H1 (cell line): ENCODE measurements around the gene CNGB1. TPM values are rescaled to one million over a fixed set of nuclear protein-coding genes. Genes with fewer than 3 reads are reported as not detected.

Experiments
- KDM5A ChIP-seq: fragments of 200-600 bp; IDR thresholded peaks from 2 replicates; pipeline ENCODE4 v1.7.1; 2012; ENCODE audit warnings: mild to moderate bottlenecking, low read length, inconsistent platforms, mixed read lengths
- NRF1 ChIP-seq: IDR thresholded peaks from 2 replicates; pipeline ENCODE4 v1.6.1; 2011; ENCODE audit warnings: mild to moderate bottlenecking, low read depth, low read length, improper control_type of control experiment
- SAP30 ChIP-seq: fragments of 300-600 bp; sonication (generic); IDR thresholded peaks from 2 replicates; pipeline ENCODE4 v1.7.1; 2012; ENCODE audit warnings: low read length, moderate library complexity, mild to moderate bottlenecking, inconsistent platforms; ENCODE audit not compliant: insufficient read depth, insufficient replicate concordance
- TBP ChIP-seq: IDR thresholded peaks from 2 replicates; pipeline ENCODE4 v1.6.1; 2011; ENCODE audit warnings: low read depth, low read length, improper control_type of control experiment
- polyA plus RNA-seq, 7 experiments: library from polyadenylated mRNA; depleted of rRNA in 3 of 7; stranded (reverse) in 5 of 7; unstranded in 2 of 7; fragments of >200 nt in 5 of 7; fragments of 200-250 nt in 2 of 7; gene quantifications; 1 replicate in 5 of 7; 2 replicates in 1 of 7; 4 replicates in 1 of 7; pipeline versions ENCODE4 v1.2.1 to v1.2.3, GENCODE V29; 2011 to 2013; ENCODE audit warnings: missing spikeins in 2 of 7, mixed read lengths in 2 of 7
- total RNA-seq: library from RNA; stranded (reverse); fragmentation: NEBNext Ultra II Directional; extraction: Animal tissue kit (Norgen Biotek cat#: 25700); gene quantifications from 2 replicates; pipeline ENCODE4 v1.2.1, GENCODE V29; 2021
- TF ChIP-seq, protein P1 (sequence below): fragments of 300-600 bp; sonication (generic); IDR thresholded peaks from 2 replicates; pipeline ENCODE4 v1.7.1; 2012; ENCODE audit warnings: low read length, moderate library complexity, mild to moderate bottlenecking, inconsistent platforms; ENCODE audit not compliant: insufficient replicate concordance
- TF ChIP-seq, protein P2 (sequence below): IDR thresholded peaks from 2 replicates; pipeline ENCODE4 v1.6.1; 2012; ENCODE audit warnings: inconsistent platforms
- TF ChIP-seq, protein P3 (sequence below): IDR thresholded peaks from 2 replicates; pipeline ENCODE4 v1.6.1; 2012; ENCODE audit warnings: low read length, inconsistent platforms

Gene CNGB1
- total and polyA plus RNA-seq, 2 of the 8 experiments (the other 6 are each of a cell fraction or from before 2014, with no cell fraction given): not detected

DNA sequence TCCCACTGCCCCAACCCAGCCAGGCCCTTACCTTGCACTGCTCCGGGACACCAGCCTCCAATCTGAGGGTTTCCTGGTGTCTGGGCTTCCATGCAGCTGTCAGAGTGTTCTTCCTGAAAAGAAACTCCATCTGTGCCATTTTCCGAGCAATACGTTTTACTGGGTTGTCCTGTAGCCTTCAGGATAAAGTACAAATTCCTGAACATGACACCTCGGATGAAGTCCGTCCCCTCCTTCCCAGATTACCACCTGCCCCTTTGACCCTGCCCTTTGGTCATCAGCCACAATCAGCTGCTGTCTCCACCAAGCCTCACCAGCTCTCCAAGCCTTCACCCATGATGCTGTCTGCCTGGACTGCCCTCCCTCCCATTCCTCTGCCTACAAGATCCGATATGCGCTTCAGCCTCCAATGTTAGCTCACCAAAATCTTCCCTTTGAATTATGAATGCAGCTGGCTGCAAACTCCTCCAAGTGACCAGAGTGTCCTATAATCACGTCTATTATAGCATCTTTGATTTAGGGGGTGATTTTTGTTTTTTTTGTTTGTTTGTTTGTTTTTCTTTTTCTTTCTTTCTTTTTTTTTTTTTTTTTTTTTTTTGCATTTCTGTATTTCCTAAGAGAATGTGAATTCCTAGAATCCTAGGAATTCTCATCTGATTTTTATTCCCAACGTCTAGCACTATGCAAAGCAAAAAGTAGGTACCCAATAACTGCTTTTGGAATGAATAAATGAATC is 108.1 kb downstream of the CNGB1 start (continued):
- TF ChIP-seq, protein P1, sequence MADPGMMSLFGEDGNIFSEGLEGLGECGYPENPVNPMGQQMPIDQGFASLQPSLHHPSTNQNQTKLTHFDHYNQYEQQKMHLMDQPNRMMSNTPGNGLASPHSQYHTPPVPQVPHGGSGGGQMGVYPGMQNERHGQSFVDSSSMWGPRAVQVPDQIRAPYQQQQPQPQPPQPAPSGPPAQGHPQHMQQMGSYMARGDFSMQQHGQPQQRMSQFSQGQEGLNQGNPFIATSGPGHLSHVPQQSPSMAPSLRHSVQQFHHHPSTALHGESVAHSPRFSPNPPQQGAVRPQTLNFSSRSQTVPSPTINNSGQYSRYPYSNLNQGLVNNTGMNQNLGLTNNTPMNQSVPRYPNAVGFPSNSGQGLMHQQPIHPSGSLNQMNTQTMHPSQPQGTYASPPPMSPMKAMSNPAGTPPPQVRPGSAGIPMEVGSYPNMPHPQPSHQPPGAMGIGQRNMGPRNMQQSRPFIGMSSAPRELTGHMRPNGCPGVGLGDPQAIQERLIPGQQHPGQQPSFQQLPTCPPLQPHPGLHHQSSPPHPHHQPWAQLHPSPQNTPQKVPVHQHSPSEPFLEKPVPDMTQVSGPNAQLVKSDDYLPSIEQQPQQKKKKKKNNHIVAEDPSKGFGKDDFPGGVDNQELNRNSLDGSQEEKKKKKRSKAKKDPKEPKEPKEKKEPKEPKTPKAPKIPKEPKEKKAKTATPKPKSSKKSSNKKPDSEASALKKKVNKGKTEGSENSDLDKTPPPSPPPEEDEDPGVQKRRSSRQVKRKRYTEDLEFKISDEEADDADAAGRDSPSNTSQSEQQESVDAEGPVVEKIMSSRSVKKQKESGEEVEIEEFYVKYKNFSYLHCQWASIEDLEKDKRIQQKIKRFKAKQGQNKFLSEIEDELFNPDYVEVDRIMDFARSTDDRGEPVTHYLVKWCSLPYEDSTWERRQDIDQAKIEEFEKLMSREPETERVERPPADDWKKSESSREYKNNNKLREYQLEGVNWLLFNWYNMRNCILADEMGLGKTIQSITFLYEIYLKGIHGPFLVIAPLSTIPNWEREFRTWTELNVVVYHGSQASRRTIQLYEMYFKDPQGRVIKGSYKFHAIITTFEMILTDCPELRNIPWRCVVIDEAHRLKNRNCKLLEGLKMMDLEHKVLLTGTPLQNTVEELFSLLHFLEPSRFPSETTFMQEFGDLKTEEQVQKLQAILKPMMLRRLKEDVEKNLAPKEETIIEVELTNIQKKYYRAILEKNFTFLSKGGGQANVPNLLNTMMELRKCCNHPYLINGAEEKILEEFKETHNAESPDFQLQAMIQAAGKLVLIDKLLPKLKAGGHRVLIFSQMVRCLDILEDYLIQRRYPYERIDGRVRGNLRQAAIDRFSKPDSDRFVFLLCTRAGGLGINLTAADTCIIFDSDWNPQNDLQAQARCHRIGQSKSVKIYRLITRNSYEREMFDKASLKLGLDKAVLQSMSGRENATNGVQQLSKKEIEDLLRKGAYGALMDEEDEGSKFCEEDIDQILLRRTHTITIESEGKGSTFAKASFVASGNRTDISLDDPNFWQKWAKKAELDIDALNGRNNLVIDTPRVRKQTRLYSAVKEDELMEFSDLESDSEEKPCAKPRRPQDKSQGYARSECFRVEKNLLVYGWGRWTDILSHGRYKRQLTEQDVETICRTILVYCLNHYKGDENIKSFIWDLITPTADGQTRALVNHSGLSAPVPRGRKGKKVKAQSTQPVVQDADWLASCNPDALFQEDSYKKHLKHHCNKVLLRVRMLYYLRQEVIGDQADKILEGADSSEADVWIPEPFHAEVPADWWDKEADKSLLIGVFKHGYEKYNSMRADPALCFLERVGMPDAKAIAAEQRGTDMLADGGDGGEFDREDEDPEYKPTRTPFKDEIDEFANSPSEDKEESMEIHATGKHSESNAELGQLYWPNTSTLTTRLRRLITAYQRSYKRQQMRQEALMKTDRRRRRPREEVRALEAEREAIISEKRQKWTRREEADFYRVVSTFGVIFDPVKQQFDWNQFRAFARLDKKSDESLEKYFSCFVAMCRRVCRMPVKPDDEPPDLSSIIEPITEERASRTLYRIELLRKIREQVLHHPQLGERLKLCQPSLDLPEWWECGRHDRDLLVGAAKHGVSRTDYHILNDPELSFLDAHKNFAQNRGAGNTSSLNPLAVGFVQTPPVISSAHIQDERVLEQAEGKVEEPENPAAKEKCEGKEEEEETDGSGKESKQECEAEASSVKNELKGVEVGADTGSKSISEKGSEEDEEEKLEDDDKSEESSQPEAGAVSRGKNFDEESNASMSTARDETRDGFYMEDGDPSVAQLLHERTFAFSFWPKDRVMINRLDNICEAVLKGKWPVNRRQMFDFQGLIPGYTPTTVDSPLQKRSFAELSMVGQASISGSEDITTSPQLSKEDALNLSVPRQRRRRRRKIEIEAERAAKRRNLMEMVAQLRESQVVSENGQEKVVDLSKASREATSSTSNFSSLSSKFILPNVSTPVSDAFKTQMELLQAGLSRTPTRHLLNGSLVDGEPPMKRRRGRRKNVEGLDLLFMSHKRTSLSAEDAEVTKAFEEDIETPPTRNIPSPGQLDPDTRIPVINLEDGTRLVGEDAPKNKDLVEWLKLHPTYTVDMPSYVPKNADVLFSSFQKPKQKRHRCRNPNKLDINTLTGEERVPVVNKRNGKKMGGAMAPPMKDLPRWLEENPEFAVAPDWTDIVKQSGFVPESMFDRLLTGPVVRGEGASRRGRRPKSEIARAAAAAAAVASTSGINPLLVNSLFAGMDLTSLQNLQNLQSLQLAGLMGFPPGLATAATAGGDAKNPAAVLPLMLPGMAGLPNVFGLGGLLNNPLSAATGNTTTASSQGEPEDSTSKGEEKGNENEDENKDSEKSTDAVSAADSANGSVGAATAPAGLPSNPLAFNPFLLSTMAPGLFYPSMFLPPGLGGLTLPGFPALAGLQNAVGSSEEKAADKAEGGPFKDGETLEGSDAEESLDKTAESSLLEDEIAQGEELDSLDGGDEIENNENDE: no peak
- TF ChIP-seq SAP30 (no peak), TBP (no peak), KDM5A (no peak), NRF1 (no peak)
- TF ChIP-seq, protein P2, sequence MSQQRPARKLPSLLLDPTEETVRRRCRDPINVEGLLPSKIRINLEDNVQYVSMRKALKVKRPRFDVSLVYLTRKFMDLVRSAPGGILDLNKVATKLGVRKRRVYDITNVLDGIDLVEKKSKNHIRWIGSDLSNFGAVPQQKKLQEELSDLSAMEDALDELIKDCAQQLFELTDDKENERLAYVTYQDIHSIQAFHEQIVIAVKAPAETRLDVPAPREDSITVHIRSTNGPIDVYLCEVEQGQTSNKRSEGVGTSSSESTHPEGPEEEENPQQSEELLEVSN: no peak
- TF ChIP-seq, protein P3, sequence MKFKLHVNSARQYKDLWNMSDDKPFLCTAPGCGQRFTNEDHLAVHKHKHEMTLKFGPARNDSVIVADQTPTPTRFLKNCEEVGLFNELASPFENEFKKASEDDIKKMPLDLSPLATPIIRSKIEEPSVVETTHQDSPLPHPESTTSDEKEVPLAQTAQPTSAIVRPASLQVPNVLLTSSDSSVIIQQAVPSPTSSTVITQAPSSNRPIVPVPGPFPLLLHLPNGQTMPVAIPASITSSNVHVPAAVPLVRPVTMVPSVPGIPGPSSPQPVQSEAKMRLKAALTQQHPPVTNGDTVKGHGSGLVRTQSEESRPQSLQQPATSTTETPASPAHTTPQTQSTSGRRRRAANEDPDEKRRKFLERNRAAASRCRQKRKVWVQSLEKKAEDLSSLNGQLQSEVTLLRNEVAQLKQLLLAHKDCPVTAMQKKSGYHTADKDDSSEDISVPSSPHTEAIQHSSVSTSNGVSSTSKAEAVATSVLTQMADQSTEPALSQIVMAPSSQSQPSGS: no peak
